PFSK-1 (cell line): Measurements from ENCODE around the gene TMEM240.

Experiments
- FOXP2 ChIP-seq: optimal IDR thresholded peaks from 2 replicates; pipeline ENCODE3; 2011; ENCODE audit warnings: borderline replicate concordance, control low read depth, inconsistent platforms; ENCODE audit not compliant: insufficient read depth; ENCODE audit errors: extremely low read length, extremely low read depth
- POLR2AphosphoS5 ChIP-seq: IDR thresholded peaks from 2 replicates; pipeline ENCODE4 v1.6.1; 2012; ENCODE audit warnings: low read depth, mild to moderate bottlenecking, control low read depth, low read length, moderate library complexity
- SIN3A ChIP-seq: IDR thresholded peaks from 2 replicates; pipeline ENCODE4 v1.6.1; 2012; ENCODE audit warnings: mild to moderate bottlenecking, low read length, moderate library complexity, borderline replicate concordance; ENCODE audit not compliant: insufficient read depth
- TAF1 ChIP-seq: IDR thresholded peaks from 2 replicates; pipeline ENCODE4 v1.6.1; 2012; ENCODE audit warnings: low read length, control low read depth, borderline replicate concordance; ENCODE audit not compliant: insufficient read depth
- TF ChIP-seq, protein P1 (sequence below), 2 experiments: IDR thresholded peaks; 2 replicates each; pipeline versions ENCODE4 v1.6.1 to v1.8.0; 2011 to 2012; ENCODE audit warnings: low read depth in 2 of 2, low read length in 2 of 2, control low read depth in 1 of 2, inconsistent platforms in 1 of 2, mild to moderate bottlenecking in 1 of 2, moderate library complexity in 1 of 2; ENCODE audit not compliant: insufficient read depth in 1 of 2

TMEM240 gene

DNA sequence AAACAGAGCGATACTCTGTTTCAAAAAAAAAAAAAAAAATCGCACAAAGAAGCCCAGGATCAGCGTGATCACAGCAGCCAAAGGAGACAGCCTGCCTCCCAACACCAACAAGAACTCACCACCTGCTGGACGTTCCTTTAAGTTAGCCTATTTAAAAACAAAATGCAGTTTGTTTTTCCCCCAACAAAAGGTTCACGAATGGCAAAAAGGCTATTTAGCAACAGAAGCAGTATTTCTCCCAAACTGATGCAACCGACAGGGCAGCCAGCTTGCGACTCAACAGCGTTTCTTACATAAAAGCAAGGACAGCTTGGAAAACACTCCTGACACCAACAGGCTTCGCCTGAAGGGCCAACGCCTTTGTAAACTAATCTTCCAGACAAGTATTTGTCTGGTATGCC, 27.5 kb upstream of the TMEM240 start:
- TF ChIP-seq POLR2AphosphoS5, result no peak
- no peak for TF ChIP-seq FOXP2
- no peak for TF ChIP-seq SIN3A
- no peak for TF ChIP-seq TAF1
- TF ChIP-seq, protein P1, sequence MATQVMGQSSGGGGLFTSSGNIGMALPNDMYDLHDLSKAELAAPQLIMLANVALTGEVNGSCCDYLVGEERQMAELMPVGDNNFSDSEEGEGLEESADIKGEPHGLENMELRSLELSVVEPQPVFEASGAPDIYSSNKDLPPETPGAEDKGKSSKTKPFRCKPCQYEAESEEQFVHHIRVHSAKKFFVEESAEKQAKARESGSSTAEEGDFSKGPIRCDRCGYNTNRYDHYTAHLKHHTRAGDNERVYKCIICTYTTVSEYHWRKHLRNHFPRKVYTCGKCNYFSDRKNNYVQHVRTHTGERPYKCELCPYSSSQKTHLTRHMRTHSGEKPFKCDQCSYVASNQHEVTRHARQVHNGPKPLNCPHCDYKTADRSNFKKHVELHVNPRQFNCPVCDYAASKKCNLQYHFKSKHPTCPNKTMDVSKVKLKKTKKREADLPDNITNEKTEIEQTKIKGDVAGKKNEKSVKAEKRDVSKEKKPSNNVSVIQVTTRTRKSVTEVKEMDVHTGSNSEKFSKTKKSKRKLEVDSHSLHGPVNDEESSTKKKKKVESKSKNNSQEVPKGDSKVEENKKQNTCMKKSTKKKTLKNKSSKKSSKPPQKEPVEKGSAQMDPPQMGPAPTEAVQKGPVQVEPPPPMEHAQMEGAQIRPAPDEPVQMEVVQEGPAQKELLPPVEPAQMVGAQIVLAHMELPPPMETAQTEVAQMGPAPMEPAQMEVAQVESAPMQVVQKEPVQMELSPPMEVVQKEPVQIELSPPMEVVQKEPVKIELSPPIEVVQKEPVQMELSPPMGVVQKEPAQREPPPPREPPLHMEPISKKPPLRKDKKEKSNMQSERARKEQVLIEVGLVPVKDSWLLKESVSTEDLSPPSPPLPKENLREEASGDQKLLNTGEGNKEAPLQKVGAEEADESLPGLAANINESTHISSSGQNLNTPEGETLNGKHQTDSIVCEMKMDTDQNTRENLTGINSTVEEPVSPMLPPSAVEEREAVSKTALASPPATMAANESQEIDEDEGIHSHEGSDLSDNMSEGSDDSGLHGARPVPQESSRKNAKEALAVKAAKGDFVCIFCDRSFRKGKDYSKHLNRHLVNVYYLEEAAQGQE (IDR thresholded peaks at IDR 0.05; ENCODE audit: insufficient read depth in 1 of 2, low read depth in 2 of 2, low read length in 2 of 2), result no peak

DNA sequence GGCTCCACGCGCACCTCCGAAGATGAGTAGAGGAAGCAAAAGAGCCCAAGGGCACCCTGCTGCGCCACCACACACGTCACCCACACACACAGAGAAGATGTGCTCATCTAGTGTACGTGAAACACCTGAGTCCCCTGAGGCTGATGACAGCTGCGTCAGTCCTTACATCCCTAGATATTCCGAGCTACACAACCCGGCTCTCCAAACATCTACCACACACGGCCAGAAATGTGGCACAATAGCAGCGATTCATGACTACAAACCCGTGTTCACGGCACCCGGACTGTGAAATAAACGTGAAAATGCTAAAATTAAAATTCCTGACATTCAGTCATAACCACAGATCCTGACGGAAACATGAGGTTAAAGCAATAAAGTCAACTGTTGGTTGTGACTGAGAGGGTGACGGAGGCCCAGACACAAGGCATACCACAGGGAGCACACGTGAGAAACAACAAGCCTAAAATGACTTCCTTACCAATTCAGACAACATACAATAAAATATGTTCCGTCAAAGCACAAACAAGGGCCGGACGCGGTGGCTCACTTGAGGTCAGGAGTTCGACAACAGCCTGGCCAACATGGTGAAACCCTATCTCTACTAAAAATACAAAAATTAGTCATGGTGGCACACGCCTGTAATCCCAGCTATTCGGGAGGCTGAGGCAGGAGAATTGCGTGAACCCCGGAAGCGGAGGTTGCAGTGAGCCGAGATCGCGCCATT, 26.9 kb upstream of the TMEM240 start:
- TF ChIP-seq SIN3A, result no peak
- TF ChIP-seq, protein P1 (IDR thresholded peaks at IDR 0.05; ENCODE audit: insufficient read depth in 1 of 2, low read depth in 2 of 2, low read length in 2 of 2), result no peak

DNA sequence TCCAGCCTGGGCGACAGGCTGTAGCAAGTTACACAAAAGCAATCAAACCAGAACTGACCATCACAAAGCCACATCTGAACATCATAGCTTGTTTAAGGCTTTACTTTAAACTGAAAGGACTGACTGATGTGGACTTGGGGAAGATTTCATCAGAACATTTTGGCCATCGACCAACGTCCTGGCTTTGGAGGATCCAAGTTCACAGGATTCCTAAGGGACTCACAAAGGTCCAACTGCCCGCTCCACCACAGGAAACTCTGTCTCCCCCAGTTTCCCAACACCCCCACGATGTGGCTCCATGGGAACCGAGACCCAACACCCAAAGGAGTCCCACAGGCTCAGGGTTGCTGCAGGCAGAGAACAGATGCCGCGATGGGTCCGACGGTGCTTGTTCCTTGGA, 24.9 kb upstream of the TMEM240 start:
- TF ChIP-seq FOXP2 (no peak), TAF1 (no peak), SIN3A (no peak), POLR2AphosphoS5 (no peak)
- TF ChIP-seq, protein P1 (IDR thresholded peaks at IDR 0.05; ENCODE audit: insufficient read depth in 1 of 2, low read depth in 2 of 2, low read length in 2 of 2), result no peak

DNA sequence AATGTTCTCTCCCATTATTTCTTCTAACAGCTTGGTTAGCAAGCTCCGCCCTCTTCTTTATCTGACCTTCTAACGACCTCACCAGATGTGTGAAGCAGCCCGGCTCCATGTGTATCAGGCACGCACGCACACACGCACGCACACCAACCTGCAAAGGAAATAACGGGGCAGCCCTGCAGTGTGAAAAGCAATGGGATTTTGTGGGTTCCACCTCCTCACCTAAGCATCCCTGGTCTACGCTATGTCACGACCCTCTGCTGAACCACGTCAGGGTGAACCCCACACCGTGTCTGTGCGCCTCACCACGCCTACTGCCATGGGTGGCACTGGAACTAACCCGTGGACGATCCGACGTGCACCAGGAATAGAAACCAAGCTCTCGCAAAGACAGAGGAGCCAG, 23.8 kb upstream of the TMEM240 start:
- TF ChIP-seq FOXP2 (no peak), TAF1 (no peak), POLR2AphosphoS5 (no peak), SIN3A (no peak)
- TF ChIP-seq, protein P1 (IDR thresholded peaks at IDR 0.05; ENCODE audit: insufficient read depth in 1 of 2, low read depth in 2 of 2, low read length in 2 of 2), result no peak

GRCh38 chr1:1563688-1564087, 23.3 kb upstream of the TMEM240 start:
- no peak for TF ChIP-seq POLR2AphosphoS5
- TF ChIP-seq SIN3A, result no peak
- no peak for TF ChIP-seq FOXP2
- TF ChIP-seq, protein P1 (IDR thresholded peaks at IDR 0.05; ENCODE audit: insufficient read depth in 1 of 2, low read depth in 2 of 2, low read length in 2 of 2), result no peak
- TF ChIP-seq TAF1, result no peak
